Stimulated activated CD8-positive, alpha-beta memory T cell treated with anti-CD3 and anti-CD28 coated beads, Interleukin-7, amount 100 ng/mL, for 48 hours (primary cell): ENCODE data around the gene SHANK1.
"Not testable (repeated sequence)": the region's sequence is repeated elsewhere in the genome, so short reads cannot be mapped to it uniquely, and the experiment has no call there.

ENCODE experiments used
- DNase-seq, 2 donors: peaks; one replicate each; pipeline ENCODE4 v3.0.0-alpha.2; 2020; ENCODE audit warnings: low read depth in 1 of 2; ENCODE audit errors: extremely low read depth in 1 of 2

SHANK1 gene

GRCh38 chr19:50719566-50719965 is at the start of gene SHANK1:
Gene SHANK1, minus strand, starts transcription at chr19:50719802. Its CDS starts 2,883 bp downstream, at chr19:50716919.
- no peak for DNase-seq

- DNase-seq, result no peak
Observed at GRCh38 chr19:50768277-50768676, 48.7 kb upstream of the SHANK1 start.

GRCh38 chr19:50767263-50767662 is 47.7 kb upstream of the SHANK1 start:
- not testable (repeated sequence) for DNase-seq

GRCh38 chr19:50766746-50767145 is 47.1 kb upstream of the SHANK1 start:
- DNase-seq, result not testable (repeated sequence)

GRCh38 chr19:50764409-50764808 is 44.8 kb upstream of the SHANK1 start:
- DNase-seq, result no peak

GRCh38 chr19:50763521-50763920 is 43.9 kb upstream of the SHANK1 start:
- DNase-seq, result not testable (repeated sequence)

- not testable (repeated sequence) for DNase-seq
Observed at GRCh38 chr19:50761501-50761900, 41.9 kb upstream of the SHANK1 start.

GRCh38 chr19:50759886-50760285 is 40.3 kb upstream of the SHANK1 start:
- no peak for DNase-seq

- not testable (repeated sequence) for DNase-seq
Observed at GRCh38 chr19:50759076-50759475, 39.5 kb upstream of the SHANK1 start.

- not testable (repeated sequence) for DNase-seq
Observed at GRCh38 chr19:50757624-50758023, 38.0 kb upstream of the SHANK1 start.

GRCh38 chr19:50756244-50756643 is 36.6 kb upstream of the SHANK1 start:
- DNase-seq, result not testable (repeated sequence)

GRCh38 chr19:50753879-50754278 is 34.3 kb upstream of the SHANK1 start:
- no peak for DNase-seq

GRCh38 chr19:50750010-50750409 is 30.4 kb upstream of the SHANK1 start:
- no peak for DNase-seq

- DNase-seq, result no peak
Observed at GRCh38 chr19:50749490-50749889, 29.9 kb upstream of the SHANK1 start.

- DNase-seq, result not testable (repeated sequence)
Observed at GRCh38 chr19:50747141-50747540, 27.5 kb upstream of the SHANK1 start.

GRCh38 chr19:50745221-50745620 is 25.6 kb upstream of the SHANK1 start:
- no peak for DNase-seq

- DNase-seq, result no peak
Observed at GRCh38 chr19:50743537-50743936, 23.9 kb upstream of the SHANK1 start.

- DNase-seq, result no peak
Observed at GRCh38 chr19:50741179-50741933, 21.8 kb upstream of the SHANK1 start.

GRCh38 chr19:50739914-50740426 is 20.4 kb upstream of the SHANK1 start:
- no peak for DNase-seq

GRCh38 chr19:50739132-50739913 is 19.7 kb upstream of the SHANK1 start:
- DNase-seq, result no peak

- DNase-seq, result no peak
Observed at GRCh38 chr19:50736338-50736737, 16.7 kb upstream of the SHANK1 start.

- DNase-seq, result no peak
Observed at GRCh38 chr19:50735869-50736268, 16.3 kb upstream of the SHANK1 start.
